ENCODE data around the gene CACNG7. TPM values are rescaled to one million over a fixed set of nuclear protein-coding genes. Genes with fewer than 3 reads are reported as not detected.

CACNG7 gene
- total RNA-seq, 2 experiments from 2014 or later = not detected

DNA sequence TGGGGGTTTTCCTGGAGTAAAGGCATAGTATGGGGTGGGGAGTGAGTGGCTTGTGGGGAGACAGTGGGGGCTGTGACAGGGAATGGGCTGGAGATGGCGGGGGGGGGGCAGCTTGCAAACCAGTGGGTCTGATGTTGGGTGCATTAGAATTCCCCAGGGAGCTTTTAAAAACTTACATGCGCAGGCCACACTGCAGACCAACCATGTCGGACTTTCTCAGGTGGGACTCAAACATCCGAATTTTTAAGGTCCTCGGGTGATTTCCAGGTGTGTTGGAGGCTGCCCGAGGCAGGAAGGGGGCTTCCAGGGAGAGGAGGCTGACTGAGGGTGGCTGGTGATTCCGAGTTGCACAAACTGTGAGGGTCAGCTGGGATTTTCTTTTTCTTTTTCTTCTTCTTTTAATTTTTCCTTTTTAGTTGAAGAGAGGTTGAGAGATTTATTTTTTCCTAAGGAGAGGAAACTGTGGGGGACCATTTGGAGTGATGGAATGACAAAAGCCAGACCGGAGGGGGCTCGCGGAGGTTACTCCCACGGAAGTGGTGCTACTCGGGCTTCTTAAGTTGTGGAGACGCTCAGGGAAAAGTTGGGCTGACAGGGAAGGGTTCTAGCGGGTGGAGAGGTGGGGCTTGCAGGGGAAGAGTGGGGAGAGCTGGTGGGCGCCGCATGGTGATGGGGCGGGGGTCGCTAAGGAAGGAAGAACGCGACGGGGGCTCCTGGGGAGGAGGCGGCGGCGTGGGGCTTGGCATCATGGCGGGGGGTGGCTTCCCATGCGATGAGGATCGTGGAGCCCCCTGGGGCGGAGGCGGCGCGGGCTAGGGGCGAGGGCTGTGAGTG lies 52.7 kb downstream of the CACNG7 start:
- Histone ChIP-seq H3K79me2 (ENCODE audit: insufficient read depth, low read depth, low read length) (no peaks in the 10 kb centered on the region), H3K4me3 (ENCODE audit: low read depth, low read length, poor library complexity, severe bottlenecking) (no peak overlapping the region), H3K4me1 (ENCODE audit: insufficient read depth, low read length, poor library complexity, severe bottlenecking) (no peaks in the 10 kb centered on the region), H3K36me3 (ENCODE audit: insufficient read depth, low read length) (no peaks in the 10 kb centered on the region), H3K27ac (ENCODE audit: low read depth, low read length, poor library complexity, severe bottlenecking) (no peak overlapping the region), H4K20me1 (ENCODE audit: insufficient read depth, low read length) (no peaks in the 10 kb centered on the region), H3K4me2 (ENCODE audit: low read length) (no peak overlapping the region), H3K9me2 (ENCODE audit: insufficient read depth, low read length) (no peaks in the 10 kb centered on the region), H2AFZ (ENCODE audit: low read length) (no peak overlapping the region), H3K9me3 (ENCODE audit: low read length) (no peaks in the 10 kb centered on the region)
- intact Hi-C loops (cut with micrococcal nuclease; ENCODE audit: unreplicated experiment) = no loop called here
- CTCF ChIA-PET (ENCODE audit: unreplicated experiment) = no interaction called here
- no peak for DNase-seq (ENCODE audit: low spot score)
- POLR2A ChIA-PET = no interaction called here
- no peak for TF ChIP-seq EZH2phosphoT487 (IDR thresholded peaks at IDR 0.05; ENCODE audit: borderline replicate concordance, low read depth, low read length)
- TF ChIP-seq, protein P1, sequence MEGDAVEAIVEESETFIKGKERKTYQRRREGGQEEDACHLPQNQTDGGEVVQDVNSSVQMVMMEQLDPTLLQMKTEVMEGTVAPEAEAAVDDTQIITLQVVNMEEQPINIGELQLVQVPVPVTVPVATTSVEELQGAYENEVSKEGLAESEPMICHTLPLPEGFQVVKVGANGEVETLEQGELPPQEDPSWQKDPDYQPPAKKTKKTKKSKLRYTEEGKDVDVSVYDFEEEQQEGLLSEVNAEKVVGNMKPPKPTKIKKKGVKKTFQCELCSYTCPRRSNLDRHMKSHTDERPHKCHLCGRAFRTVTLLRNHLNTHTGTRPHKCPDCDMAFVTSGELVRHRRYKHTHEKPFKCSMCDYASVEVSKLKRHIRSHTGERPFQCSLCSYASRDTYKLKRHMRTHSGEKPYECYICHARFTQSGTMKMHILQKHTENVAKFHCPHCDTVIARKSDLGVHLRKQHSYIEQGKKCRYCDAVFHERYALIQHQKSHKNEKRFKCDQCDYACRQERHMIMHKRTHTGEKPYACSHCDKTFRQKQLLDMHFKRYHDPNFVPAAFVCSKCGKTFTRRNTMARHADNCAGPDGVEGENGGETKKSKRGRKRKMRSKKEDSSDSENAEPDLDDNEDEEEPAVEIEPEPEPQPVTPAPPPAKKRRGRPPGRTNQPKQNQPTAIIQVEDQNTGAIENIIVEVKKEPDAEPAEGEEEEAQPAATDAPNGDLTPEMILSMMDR (conservative IDR thresholded peaks at IDR 0.05; ENCODE audit: low read length) = no peak
- no TSS peak for BruUV-seq (replicated peaks)

DNA sequence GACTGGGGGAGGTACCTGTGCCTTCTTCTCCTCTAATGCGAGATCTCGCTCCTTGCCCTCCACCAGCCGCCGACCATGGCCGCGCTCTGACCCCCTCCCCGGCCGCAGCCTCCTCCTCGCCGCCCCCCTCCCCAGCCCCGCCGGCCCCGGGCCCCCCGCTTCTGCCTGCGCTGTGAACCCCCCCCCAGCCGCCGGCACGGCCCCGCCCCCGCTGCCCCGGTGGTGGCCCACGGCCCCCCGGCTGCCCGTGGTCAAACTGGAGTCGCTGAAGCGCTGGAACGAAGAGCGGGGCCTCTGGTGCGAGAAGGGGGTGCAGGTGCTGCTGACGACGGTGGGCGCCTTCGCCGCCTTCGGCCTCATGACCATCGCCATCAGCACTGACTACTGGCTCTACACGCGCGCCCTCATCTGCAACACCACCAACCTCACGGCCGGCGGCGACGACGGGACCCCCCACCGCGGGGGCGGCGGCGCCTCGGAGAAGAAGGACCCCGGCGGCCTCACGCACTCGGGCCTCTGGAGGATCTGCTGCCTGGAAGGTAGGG lies 53.9 kb downstream of the CACNG7 start, which contains the start of gene CACNG8:
Gene CACNG8 (plus strand): TSS at position 51 of the 545 bp plus-strand sequence.
- H3K36me3 ChIP-seq (ENCODE audit: insufficient read depth, low read length) = no peaks in the 10 kb centered on the region
- no peaks in the 10 kb centered on the region for H3K4me1 ChIP-seq (ENCODE audit: insufficient read depth, low read length, poor library complexity, severe bottlenecking)
- no TSS peak for BruUV-seq (replicated peaks)
- no peak within 1 kb of the TSS for H3K27ac ChIP-seq (ENCODE audit: low read depth, low read length, poor library complexity, severe bottlenecking)
- no peak within 1 kb of the TSS for H2AFZ ChIP-seq (ENCODE audit: low read length)
- no peaks in the 10 kb centered on the region for H4K20me1 ChIP-seq (ENCODE audit: insufficient read depth, low read length)
- DNase-seq (ENCODE audit: low spot score) = no peak
- H3K9me2 ChIP-seq (ENCODE audit: insufficient read depth, low read length) = no peaks in the 10 kb centered on the region
- no peaks in the 10 kb centered on the region for H3K9me3 ChIP-seq (ENCODE audit: low read length)
- CTCF ChIA-PET (ENCODE audit: unreplicated experiment) = no interaction called here
- POLR2A ChIA-PET = no interaction called here
- intact Hi-C loops (cut with micrococcal nuclease; ENCODE audit: unreplicated experiment) = no loop called here
- H3K79me2 ChIP-seq (ENCODE audit: insufficient read depth, low read depth, low read length) = no peaks in the 10 kb centered on the region
- no peak within 1 kb of the TSS for H3K4me2 ChIP-seq (ENCODE audit: low read length)
- TF ChIP-seq, protein P1 (conservative IDR thresholded peaks at IDR 0.05; ENCODE audit: low read length) = no peak
- no peak for TF ChIP-seq EZH2phosphoT487 (IDR thresholded peaks at IDR 0.05; ENCODE audit: borderline replicate concordance, low read depth, low read length)
- no peak within 1 kb of the TSS for H3K4me3 ChIP-seq (ENCODE audit: low read depth, low read length, poor library complexity, severe bottlenecking)

- ChIA-PET CTCF (ENCODE audit: unreplicated experiment) (interaction anchor here (0.6 kb wide), 1 partner anchor 29 kb away, joined by 3 read pairs; no protein-coding TSS in a partner anchor), POLR2A (no interaction called here)
- Histone ChIP-seq H3K9me3 (ENCODE audit: low read length) (no peaks in the 10 kb centered on the region), H4K20me1 (ENCODE audit: insufficient read depth, low read length) (no peaks in the 10 kb centered on the region), H2AFZ (ENCODE audit: low read length) (no peak overlapping the region), H3K27ac (ENCODE audit: low read depth, low read length, poor library complexity, severe bottlenecking) (no peak overlapping the region), H3K4me2 (ENCODE audit: low read length) (no peak overlapping the region), H3K9me2 (ENCODE audit: insufficient read depth, low read length) (no peaks in the 10 kb centered on the region), H3K4me1 (ENCODE audit: insufficient read depth, low read length, poor library complexity, severe bottlenecking) (no peaks in the 10 kb centered on the region), H3K36me3 (ENCODE audit: insufficient read depth, low read length) (no peaks in the 10 kb centered on the region), H3K4me3 (ENCODE audit: low read depth, low read length, poor library complexity, severe bottlenecking) (no peak overlapping the region), H3K79me2 (ENCODE audit: insufficient read depth, low read depth, low read length) (no peaks in the 10 kb centered on the region)
- no peak for DNase-seq (ENCODE audit: low spot score)
- intact Hi-C loops (cut with micrococcal nuclease; ENCODE audit: unreplicated experiment) = no loop called here
- TF ChIP-seq, protein P1 (conservative IDR thresholded peaks at IDR 0.05; ENCODE audit: low read length) = no peak
- TF ChIP-seq EZH2phosphoT487 (IDR thresholded peaks at IDR 0.05; ENCODE audit: borderline replicate concordance, low read depth, low read length) = no peak
- BruUV-seq (replicated peaks) = no TSS peak
These were observed 56.0 kb downstream of the CACNG7 start for GRCh38 chr19:53965091-53965490.

Data from OCI-LY7 (cell line).